ENCODE results near the gene FAM117A. TPM values are rescaled to one million over a fixed set of nuclear protein-coding genes. Genes with fewer than 3 reads are reported as not detected.
A peak's percentile ranks its signal among the peaks of the same experiment; 100 is the strongest.

The FAM117A gene
- total and polyA plus RNA-seq, 10 of the 15 experiments (the other 5 are each of a cell fraction or from before 2014, with no cell fraction given) = 2.1 to 29.6 (median 20.0) TPM

GRCh38 chr17:49738456-49739163, 25.3 kb downstream of the FAM117A start:
- Histone ChIP-seq H3K79me2 (ENCODE audit: control insufficient read depth, insufficient read depth, low read length) (peaks cover 17% of the 10 kb centered on the region), H3K27me3 (replicated peaks in 1 of 2; ENCODE audit: control insufficient read depth in 2 of 2, insufficient read depth in 2 of 2, low read length in 1 of 2) (no peaks in the 10 kb centered on the region), H2AFZ (ENCODE audit: control insufficient read depth, low read depth, low read length) (no peak overlapping the region), H3K4me2 (ENCODE audit: control insufficient read depth, insufficient read depth) (no peak overlapping the region), H3K27ac (ENCODE audit: control insufficient read depth, insufficient read depth) (no peak overlapping the region), H3K4me3 (no peak overlapping the region), H3K36me3 (ENCODE audit: control insufficient read depth in 2 of 2, insufficient read depth in 2 of 2, low read length in 1 of 2) (no peaks in the 10 kb centered on the region; a peak in 1 of 4 replicates), H4K20me1 (ENCODE audit: control insufficient read depth, insufficient read depth) (no peaks in the 10 kb centered on the region), H3K9me3 (replicated peaks; ENCODE audit: control insufficient read depth, insufficient read depth, low read length) (no peaks in the 10 kb centered on the region), H3K4me1 (ENCODE audit: control insufficient read depth, insufficient read depth, low read length) (peaks cover 39% of the 10 kb centered on the region), H3K9ac (ENCODE audit: control insufficient read depth, insufficient read depth, low read length) (no peak overlapping the region)
- intact Hi-C loops (cut with micrococcal nuclease; ENCODE audit: unreplicated experiment) (no loop called here), in situ Hi-C loops (cut with MboI) (no loop called here)
- no peak for FAIRE-seq
- TF ChIP-seq BHLHE40 (IDR thresholded peaks at IDR 0.05; ENCODE audit: borderline replicate concordance in 1 of 2, low read depth in 2 of 2, low read length in 1 of 2) (peak; percentile 47 to 62; a peak in 3 of 4 replicates), EGR1 (IDR thresholded peaks at IDR 0.05; ENCODE audit: borderline replicate concordance in 1 of 2, low read depth in 2 of 2, low read length in 2 of 2) (no peak)
- ChIA-PET CTCF (interaction anchor here (1.2 to 7.1 kb wide), 4 partner anchors 11 to 40 kb away, joined by 3 to 46 read pairs (median 12); partner anchors contain the start of genes FAM117A and SLC35B1), POLR2A (interaction anchor here (2.1 to 3.3 kb wide), 2 partner anchors 8 to 25 kb away, joined by 4 to 9 read pairs; partner anchors contain the start of gene FAM117A), RAD21 (ENCODE audit: unreplicated experiment) (interaction anchor here (0.7 to 3.6 kb wide), 4 partner anchors 10 to 171 kb away, joined by 3 to 14 read pairs (median 4); partner anchors contain the start of genes FAM117A and SLC35B1), SMC1A (ENCODE audit: uncharacterized antibody, unreplicated experiment) (interaction anchor here (0.8 to 5.8 kb wide), 5 partner anchors 8 to 381 kb away, joined by 3 to 35 read pairs (median 3); partner anchors contain the start of gene SLC35B1)
- DNase-seq (ENCODE audit: low read depth, low spot score) = no peak
- 85% methylated on average over 5 of the region's 5 CpGs for whole genome bisulfite sequencing (ENCODE audit: insufficient coverage, insufficient replicate concordance, low lambda C conversion rate, missing lambda C conversion rate)
- no TSS peak for BruUV-seq (replicated peaks)
- ATAC-seq = no peak

Data from GM12878 (cell line).